Daoy (cell line): Measurements from ENCODE around the gene COL27A1. TPM values are rescaled to one million over a fixed set of nuclear protein-coding genes. Genes with fewer than 3 reads are reported as not detected.
A peak's percentile ranks its signal among the peaks of the same experiment; 100 is the strongest.

ENCODE experiments used
- DNase-seq: peaks from one replicate; pipeline ENCODE4 v3.0.0-alpha.2; 2015; ENCODE audit warnings: low read depth
- total RNA-seq: library from RNA; depleted of rRNA; stranded (reverse); fragments of >200 nt; shearing (Covaris generic); gene quantifications from 2 replicates; pipeline ENCODE4 v1.2.3, GENCODE V29; 2014

Gene COL27A1
- total RNA-seq, 1 experiment from 2014 or later: 7.8 TPM

GRCh38 chr9:114149181-114149580 is 6.2 kb upstream of the COL27A1 start:
- DNase-seq: no peak

- DNase-seq: no peak
These were observed 5.5 kb upstream of the COL27A1 start for GRCh38 chr9:114149765-114150340.

GRCh38 chr9:114150608-114151007 is 4.7 kb upstream of the COL27A1 start:
- DNase-seq: no peak

- no peak for DNase-seq
These were observed 3.8 kb upstream of the COL27A1 start for GRCh38 chr9:114151426-114151956.

- peak; percentile 57 for DNase-seq
These were observed 1.4 kb upstream of the COL27A1 start for GRCh38 chr9:114153761-114154599.

GRCh38 chr9:114154600-114155102 is 686 bp upstream of the COL27A1 start:
- DNase-seq: no peak

- peak; percentile 62 for DNase-seq
These were observed 789 bp downstream of the COL27A1 start for GRCh38 chr9:114155995-114156656.

- DNase-seq: peak; percentile 89
These were observed 1.5 kb downstream of the COL27A1 start for GRCh38 chr9:114156657-114157421.

- DNase-seq: peak; percentile 65
These were observed 2.3 kb downstream of the COL27A1 start for GRCh38 chr9:114157516-114158176.

- no peak for DNase-seq
These were observed 3.3 kb downstream of the COL27A1 start for GRCh38 chr9:114158482-114159130.

GRCh38 chr9:114159691-114160090 is 4.4 kb downstream of the COL27A1 start:
- DNase-seq: no peak

- no peak for DNase-seq
These were observed 6.2 kb downstream of the COL27A1 start for GRCh38 chr9:114161513-114161912.

GRCh38 chr9:114163517-114163951 is 8.2 kb downstream of the COL27A1 start:
- peak; percentile 63 for DNase-seq

GRCh38 chr9:114164191-114164794 is 9.0 kb downstream of the COL27A1 start:
- no peak for DNase-seq

GRCh38 chr9:114165407-114166102 is 10.2 kb downstream of the COL27A1 start:
- no peak for DNase-seq

GRCh38 chr9:114166103-114166470 is 10.8 kb downstream of the COL27A1 start:
- no peak for DNase-seq

GRCh38 chr9:114166614-114167572 is 11.6 kb downstream of the COL27A1 start:
- peak; percentile 69 for DNase-seq

- DNase-seq: no peak
These were observed 12.3 kb downstream of the COL27A1 start for GRCh38 chr9:114167591-114168091.
